HK-2 (cell line): ENCODE measurements around the gene GABRR3.

Source experiments
- DNase-seq: peaks from one replicate; pipeline ENCODE4 v3.0.0-alpha.2; 2018; ENCODE audit not compliant: unreplicated experiment

GABRR3 gene

DNA sequence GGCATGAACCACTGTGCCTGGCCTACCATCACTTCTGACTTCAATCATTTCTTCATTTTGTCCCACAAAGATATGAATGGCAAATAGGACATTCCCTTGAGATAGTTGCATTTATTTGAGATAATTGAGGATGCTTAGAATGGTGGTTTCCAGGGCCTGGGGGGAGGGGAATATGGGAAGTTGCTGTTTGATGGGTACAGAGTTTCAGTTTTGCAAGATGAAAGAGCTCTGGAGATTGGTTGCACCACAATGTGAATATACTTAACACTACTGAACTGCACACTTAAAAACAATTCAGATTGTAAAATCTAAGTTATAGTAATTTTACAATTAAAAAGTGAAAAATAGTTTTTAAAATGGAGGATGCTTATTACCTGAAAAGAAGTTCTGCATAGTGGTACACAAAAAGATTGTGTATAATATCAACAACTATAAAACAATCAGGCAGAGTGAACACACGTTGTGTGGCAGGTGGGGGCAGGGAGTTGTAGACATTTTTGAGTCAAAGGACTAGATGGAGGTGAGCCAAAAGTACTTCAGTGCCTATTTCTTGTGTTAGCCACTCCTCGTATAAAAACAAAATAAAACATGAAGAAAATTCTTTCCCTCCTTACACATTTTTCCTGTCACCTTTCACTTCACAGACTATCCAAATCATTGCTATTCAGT, 44.4 kb downstream of the GABRR3 start:
- DNase-seq: no peak

GRCh38 chr3:97988784-97989568, 46.1 kb downstream of the GABRR3 start:
- DNase-seq: no peak

DNA sequence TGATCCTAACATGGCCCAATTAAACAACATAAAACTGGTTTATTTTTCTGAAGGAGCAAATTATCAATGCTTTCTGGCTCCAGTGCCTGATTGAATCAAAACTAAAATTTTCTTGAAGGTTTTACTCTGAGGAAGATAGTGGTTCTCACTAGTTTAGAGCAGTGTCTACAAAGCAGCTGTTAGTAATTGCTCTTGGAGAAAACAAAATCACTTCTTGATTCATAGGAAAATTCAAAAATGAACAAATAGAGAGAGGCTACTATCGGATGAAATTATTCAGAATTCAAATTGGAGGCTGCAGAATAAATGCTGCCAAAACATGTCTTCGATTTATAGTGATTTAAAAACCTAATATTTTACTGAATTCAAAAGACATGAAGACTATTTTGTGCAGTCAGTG, 47.8 kb downstream of the GABRR3 start:
- DNase-seq: no peak

DNA sequence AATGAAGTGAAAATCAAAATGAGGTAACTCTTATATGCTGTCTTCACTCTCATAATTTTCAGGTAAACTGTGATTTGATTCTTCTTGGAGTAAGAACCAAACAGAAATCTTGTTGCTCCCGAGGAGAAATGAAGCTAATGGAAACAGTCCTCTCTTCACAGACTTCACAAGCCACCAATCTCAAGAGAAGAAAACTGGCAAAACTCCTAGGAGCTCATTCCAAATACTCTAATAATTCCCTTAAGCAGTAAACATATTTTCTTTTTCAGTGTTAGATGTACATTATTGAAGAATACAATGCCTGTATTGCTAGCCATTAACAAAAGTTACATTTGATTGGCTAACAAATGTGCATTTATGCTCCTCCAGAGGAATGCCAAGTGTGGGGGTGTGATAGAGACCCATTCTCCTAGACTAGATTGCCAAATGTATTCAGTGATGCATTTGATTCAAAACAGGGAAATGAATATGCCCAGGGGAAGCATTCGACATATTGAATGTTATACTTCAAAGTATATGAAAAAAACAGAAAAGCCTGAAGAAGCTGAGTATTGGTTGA, 51.1 kb downstream of the GABRR3 start:
- no peak for DNase-seq

DNA sequence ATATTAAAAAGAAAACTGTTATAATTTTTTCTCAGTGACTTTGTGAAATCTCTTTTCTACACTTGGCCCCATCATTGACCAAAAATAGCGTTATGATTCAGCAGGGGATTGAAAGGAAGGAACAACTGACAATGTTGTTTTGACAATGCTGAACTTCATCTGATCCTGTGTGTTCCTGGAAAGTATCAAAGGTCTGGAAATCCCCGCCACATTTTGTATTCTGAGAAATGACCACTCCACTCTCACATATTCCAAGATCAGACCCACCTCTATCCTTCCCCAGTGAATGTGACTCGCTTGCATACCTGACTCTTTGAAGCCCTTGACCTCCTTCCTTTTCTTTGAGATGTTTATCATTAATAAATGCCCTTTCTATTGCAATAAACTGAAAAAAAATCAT, 53.2 kb downstream of the GABRR3 start:
- DNase-seq: no peak

DNA sequence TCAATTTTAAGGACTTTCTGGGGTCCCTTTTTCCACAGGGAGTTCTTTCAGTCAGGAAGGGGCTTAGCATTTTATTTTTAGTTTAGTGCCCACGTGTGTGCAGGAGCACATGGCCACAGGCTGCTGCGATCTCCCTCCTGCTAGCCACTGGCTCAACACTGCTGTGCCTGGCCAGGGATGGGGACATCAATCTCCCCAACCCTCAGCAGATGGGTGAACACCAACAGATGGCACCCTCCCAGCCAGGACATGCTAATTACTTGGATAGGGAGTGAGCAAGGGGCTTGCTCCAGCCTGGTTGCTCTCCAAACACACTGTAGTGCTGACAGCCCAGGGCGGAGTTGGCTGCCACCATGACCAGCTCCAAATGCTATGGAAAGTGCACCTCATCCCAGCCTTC, 55.5 kb downstream of the GABRR3 start:
- DNase-seq: no peak

DNA sequence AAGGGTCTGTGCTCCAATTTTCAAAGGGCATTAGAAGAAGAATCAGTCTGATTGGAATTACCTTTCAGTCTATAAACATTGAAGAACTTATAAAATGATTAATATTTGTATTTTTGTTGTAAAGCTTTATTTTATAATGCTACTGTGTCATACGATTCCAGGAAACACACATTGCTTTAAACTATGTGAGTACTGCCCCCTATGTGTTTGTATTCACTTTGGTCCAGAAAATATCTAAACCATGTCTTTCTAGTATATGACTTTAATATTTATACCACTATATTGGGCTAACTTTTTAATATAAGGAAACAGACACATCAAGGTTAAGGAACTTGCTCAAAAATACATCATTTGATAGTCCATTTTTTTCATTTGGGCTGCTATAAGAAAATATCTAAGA, 59.6 kb downstream of the GABRR3 start:
- no peak for DNase-seq

DNA sequence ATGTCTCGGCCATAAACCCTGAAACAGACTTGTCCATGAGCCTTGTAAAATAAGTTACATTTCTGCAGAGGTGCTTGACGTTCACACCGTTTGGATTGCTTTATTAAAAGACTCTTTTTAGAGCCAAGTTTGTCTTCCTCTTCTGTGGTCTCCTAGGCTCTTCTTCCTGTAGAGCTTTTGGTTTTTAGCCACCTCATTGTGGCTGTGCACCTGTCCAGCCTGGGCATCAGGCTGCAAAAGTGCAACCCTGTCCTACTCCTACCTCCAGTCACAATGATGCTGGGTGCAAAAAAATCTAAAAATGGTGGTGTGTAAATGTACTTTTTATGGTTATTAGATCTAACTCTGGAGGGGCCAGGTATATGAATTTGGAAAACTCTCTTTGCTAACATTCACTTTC, 60.1 kb downstream of the GABRR3 start:
- no peak for DNase-seq

- no peak for DNase-seq
These were observed 62.1 kb downstream of the GABRR3 start for GRCh38 chr3:97972976-97973375.

DNA sequence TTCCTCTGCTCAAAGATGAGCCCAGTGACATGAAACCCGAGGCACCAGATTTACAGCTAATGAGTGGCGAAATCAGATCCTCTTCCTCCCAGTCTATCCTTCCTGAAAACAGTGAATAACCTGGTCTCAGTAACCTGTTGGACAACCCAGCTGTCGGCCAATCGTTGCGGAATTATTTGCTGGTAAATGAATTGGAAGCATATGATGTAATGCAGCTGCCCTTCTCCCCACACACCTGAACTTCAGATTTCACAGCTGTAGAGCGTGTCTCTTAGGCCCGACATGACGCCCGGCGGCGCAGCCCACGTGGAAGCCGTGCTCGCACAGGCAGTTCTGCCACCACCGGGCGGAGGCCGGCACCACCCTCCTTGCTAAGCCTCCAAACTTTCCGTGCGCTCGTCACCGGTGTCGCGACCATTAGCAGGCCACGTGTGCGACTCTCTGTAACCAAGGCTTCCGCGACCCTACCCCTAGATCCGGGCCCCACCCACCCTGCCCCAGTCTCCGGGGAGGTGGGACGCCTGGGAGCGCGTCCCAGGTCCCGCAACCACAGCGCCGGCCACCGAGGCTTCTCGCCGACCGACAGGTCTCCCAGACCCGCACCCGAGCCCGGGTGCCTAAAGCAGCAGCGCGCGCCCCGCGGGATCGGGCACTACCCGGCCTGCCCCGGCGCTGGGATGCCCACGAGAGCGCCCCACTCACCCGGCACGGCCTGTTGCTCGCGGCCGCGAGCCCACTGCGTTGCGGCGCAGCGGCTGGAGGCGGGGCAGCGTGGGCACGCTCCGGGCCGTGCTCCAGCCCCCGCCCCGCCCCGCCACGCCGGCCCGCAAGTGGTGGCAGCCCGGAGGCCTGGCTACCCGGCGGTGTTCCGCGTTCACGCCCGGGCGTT, 63.2 kb downstream of the GABRR3 start, which contains the start of gene RIOX2:
Gene RIOX2, minus strand, starts transcription at position 753 of the 889 bp plus-strand sequence. CDS start 4,838 bp downstream, outside the sequence.
- DNase-seq: peak; percentile 78

DNA sequence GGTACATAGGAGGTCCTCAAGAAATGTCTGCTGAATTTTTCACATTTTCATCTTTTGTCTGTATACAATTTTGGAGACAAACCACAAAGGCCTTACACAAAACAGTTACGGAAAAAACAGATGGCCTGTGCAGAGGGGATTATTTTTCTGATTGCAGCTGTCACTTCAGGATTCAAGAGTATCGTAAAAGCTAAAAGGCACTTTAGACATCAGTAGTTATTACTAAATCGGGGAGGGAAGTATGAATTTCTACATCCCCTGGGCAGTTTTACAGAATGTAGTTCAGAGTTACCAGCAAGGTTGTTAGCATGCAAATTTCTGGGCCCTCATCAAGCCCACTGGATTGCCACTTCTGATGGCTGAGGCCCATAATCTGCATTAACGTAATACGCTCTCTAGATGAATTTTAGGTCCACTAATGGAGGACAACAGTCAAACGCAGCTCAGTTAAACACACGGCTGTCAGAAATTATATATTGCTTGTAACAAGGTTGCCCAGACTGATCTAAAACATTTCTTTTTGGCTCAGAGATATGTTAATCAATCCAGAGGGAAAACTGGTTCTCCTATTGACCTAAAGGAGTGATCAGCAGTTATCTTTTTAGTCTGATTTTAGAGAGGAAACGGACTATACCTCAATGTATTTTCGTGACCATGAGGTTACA, 64.0 kb downstream of the GABRR3 start:
- no peak for DNase-seq

GRCh38 chr3:97970156-97970555, 65.0 kb downstream of the GABRR3 start:
- DNase-seq: no peak

DNA sequence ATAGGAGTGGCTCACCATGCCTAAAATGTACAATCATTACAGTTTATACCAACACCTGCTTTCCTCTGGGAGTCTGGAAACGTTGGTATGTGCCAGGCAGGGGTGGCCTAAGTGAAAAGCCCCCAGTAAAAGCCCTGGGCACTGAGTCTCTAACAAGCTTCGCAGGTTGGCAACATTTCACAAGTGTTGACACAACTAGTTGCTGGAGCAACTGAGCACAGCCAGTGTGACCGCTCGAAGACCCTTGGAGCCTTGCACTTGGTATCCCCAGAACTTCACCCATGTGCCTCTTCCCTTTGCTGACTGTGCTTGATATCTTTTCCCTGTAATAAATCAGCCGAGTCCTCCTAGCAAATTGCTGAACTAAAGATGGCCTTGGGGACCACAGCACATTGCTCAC, 65.6 kb downstream of the GABRR3 start:
- no peak for DNase-seq

DNA sequence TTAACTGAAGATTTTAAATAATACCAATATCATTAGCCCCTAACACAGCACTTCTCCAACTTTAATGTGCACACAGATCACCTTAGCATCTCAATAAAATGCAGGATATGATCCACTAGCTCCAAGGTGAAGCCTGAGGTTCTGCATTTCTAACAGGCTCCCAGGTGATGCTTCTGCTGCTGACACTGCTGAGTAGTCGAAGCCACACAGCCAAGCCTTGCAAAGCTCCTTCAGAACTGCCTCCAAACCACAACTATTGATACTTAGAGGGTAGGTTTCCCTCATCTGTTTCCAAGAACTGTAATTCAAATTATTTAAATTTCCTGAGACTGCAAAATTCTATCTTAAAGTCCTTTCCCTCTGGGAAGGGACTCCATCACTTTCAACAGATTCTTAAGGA, 66.7 kb downstream of the GABRR3 start:
- DNase-seq: no peak

GRCh38 chr3:97967966-97968365, 67.1 kb downstream of the GABRR3 start:
- DNase-seq: no peak

DNA sequence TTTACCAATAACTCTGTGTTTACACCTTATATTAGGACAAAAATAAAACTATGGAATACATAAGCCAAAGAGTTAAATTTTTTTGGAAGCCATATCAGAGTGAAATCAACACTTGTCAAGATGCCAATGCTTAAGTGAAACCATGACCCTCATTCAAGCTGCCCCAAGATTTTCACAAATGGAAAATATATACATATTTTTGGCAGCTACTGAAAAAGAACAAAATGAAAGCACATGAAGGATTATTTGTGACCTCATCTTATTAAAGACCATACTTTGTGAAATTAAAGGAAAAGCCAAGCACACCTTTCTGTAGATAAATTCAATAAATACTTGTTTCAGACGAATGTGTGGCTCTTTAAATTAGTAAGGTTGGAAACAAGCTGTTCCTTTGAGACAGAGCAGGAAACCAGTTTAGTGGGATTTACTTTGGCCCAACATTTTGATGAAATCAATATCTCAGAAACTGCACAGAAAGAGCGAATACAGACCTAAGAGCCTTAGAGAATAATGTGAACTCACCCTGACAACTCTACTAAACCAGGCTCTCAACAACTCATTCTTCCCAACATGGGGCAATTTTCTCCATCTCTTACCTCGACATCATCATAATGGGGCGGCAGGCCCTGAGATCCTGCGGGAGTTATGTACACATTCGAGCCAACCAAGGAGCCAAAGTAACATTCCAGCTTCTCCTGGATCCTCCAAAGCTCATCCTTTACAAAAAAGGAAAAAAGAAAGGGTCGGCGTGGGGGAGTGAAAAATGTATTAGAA, 73.9 kb downstream of the GABRR3 start:
- DNase-seq: no peak

- DNase-seq: no peak
These were observed 74.6 kb downstream of the GABRR3 start for GRCh38 chr3:97960551-97960950.

DNA sequence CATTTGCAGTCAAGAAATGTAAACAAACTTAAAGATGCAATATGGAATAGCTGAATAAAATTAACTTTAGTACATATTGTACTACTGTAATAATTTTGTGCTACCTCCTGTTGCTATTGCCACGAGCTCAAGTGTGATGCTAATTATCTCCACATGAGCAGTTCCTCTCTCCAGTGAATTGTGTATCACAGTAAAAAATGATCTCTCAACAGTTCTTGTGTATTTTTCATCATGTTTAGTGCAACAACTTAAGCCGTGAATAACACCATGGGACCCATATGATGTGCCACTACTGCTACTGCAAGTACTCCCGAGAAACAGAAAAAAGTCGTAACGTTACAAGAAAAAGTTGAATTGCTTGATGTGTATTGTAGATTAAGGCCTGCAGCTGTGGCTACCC, 75.2 kb downstream of the GABRR3 start:
- DNase-seq: no peak

- no peak for DNase-seq
These were observed 76.3 kb downstream of the GABRR3 start for GRCh38 chr3:97958796-97959195.

DNA sequence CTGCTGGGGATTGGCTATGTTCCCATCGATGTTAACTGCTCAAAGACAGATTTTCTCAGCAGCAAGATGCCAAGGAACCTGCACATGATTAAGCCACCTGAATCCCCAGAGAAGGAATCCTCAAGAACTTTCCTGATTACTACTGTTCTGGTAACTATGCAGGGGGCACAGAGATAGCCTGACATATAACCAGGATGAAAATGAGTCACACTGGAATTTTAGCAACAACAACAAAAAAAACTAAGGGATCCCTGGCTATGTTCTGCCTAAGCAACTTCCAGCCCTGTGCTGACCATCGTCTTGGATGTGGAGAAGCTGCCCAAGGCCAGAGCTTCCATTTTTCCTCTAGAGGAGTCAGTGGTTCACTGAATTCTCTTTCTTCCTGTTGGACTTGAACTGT, 76.7 kb downstream of the GABRR3 start:
- no peak for DNase-seq
